Activated CD4-positive, alpha-beta T cell treated with anti-CD3 and anti-CD28 coated beads for 1 hour (primary cell): ENCODE measurements around the gene CRELD1.
"Not testable (repeated sequence)": the region's sequence is repeated elsewhere in the genome, so short reads cannot be mapped to it uniquely, and the experiment has no call there.

Experiments used
- DNase-seq: peaks from one replicate; pipeline ENCODE4 v3.0.0-alpha.2; 2020

Gene CRELD1

GRCh38 chr3:9933561-9934234, at the start of gene CRELD1:
Gene CRELD1 (plus strand): TSS chr3:9933834. CDS start chr3:9934439, 605 bp downstream.
- DNase-seq: peak; percentile 98

GRCh38 chr3:9884555-9885165, 49.0 kb upstream of the CRELD1 start:
- DNase-seq: no peak

- DNase-seq: no peak
Observed at GRCh38 chr3:9886328-9886727, 47.3 kb upstream of the CRELD1 start.

GRCh38 chr3:9887480-9887879, 46.2 kb upstream of the CRELD1 start:
- no peak for DNase-seq

- DNase-seq: no peak
Observed at GRCh38 chr3:9888540-9888939, 45.1 kb upstream of the CRELD1 start.

- no peak for DNase-seq
Observed at GRCh38 chr3:9889405-9889804, 44.2 kb upstream of the CRELD1 start.

GRCh38 chr3:9890249-9891071, 43.2 kb upstream of the CRELD1 start, which contains the start of gene JAGN1:
Gene JAGN1 (plus strand): TSS chr3:9890610. CDS start chr3:9890723, 113 bp downstream.
- DNase-seq: peak; percentile 85

GRCh38 chr3:9891072-9891622, 42.5 kb upstream of the CRELD1 start:
- DNase-seq: no peak

- DNase-seq: no peak
Observed at GRCh38 chr3:9893739-9894138, 39.9 kb upstream of the CRELD1 start.

GRCh38 chr3:9895715-9896114, 37.9 kb upstream of the CRELD1 start:
- not testable (repeated sequence) for DNase-seq

GRCh38 chr3:9896755-9897407, 36.8 kb upstream of the CRELD1 start:
- not testable (repeated sequence) for DNase-seq

GRCh38 chr3:9897408-9898372, 35.9 kb upstream of the CRELD1 start:
- no peak for DNase-seq

GRCh38 chr3:9898467-9899241, 35.0 kb upstream of the CRELD1 start:
- no peak for DNase-seq

- DNase-seq: no peak
Observed at GRCh38 chr3:9899289-9899791, 34.3 kb upstream of the CRELD1 start.

GRCh38 chr3:9900965-9901415, 32.6 kb upstream of the CRELD1 start:
- DNase-seq: not testable (repeated sequence)

- DNase-seq: no peak
Observed at GRCh38 chr3:9901967-9902366, 31.7 kb upstream of the CRELD1 start.

GRCh38 chr3:9902372-9903237, 31.0 kb upstream of the CRELD1 start, which contains the start of gene IL17RE:
Gene IL17RE (plus strand): TSS chr3:9902848. CDS start chr3:9902933, 85 bp downstream.
- DNase-seq: no peak

GRCh38 chr3:9903238-9903624, 30.4 kb upstream of the CRELD1 start:
- DNase-seq: no peak

GRCh38 chr3:9903904-9904303, 29.7 kb upstream of the CRELD1 start:
- DNase-seq: no peak
